ENCODE measurements around the gene JCAD. TPM values are rescaled to one million over a fixed set of nuclear protein-coding genes. Genes with fewer than 3 reads are reported as not detected.

Gene JCAD
- total and polyA plus RNA-seq, 9 of the 15 experiments (the other 6 are each of a cell fraction or from before 2014, with no cell fraction given) = not detected

DNA sequence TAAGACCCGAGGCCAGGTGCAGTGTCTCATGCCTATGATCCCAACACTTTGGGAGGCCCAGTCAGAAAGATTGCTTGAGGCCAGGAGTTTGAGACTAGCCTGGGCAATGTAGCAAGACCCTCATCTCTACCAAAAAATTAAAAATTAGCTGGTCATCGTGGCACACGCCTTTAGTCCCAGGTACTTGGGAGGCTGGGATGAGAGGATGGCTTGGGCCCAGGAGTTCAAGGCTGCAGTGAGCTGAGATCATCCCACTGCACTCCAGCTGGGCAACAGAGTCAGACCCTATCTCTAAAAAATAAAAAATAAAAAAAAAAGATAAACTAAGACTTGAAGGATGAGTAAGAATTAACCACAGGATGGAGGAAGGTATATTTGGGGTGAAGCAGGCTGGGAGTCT, 77.9 kb downstream of the JCAD start:
- FAIRE-seq (no peak), DNase-seq (ENCODE audit: extremely low read depth in 1 of 4, low spot score in 3 of 4) (no peak), ATAC-seq (no peak)
- H3K4me3 ChIP-seq = no peak overlapping the region
- ChIA-PET CTCF (ENCODE audit: low intra/inter-chr PET ratio) (no interaction called here), POLR2A (no interaction called here)
- H3K9ac ChIP-seq (ENCODE audit: insufficient read depth in 1 of 2, low read depth in 2 of 2, low read length in 2 of 2) = no peak overlapping the region
- H3K27me3 ChIP-seq (ENCODE audit: control insufficient read depth in 2 of 2, insufficient read depth in 2 of 2, low read length in 2 of 2) = no peaks in the 10 kb centered on the region
- no peak overlapping the region for H2AFZ ChIP-seq (ENCODE audit: low read depth, low read length)
- no peak overlapping the region for H3K4me2 ChIP-seq (ENCODE audit: insufficient read depth, low read length)
- intact Hi-C loops (cut with micrococcal nuclease) = no loop called here
- no peaks in the 10 kb centered on the region for H4K20me1 ChIP-seq (replicated peaks; ENCODE audit: control insufficient read depth, insufficient read depth, low read length)
- no peaks in the 10 kb centered on the region for H3K9me1 ChIP-seq (ENCODE audit: control insufficient read depth, insufficient read depth, low read length)
- H3K79me2 ChIP-seq (ENCODE audit: control insufficient read depth, insufficient read depth, low read length) = no peaks in the 10 kb centered on the region
- H3K4me1 ChIP-seq (replicated peaks in 1 of 2; ENCODE audit: control insufficient read depth in 2 of 2, insufficient read depth in 2 of 2, low read length in 2 of 2) = no peaks in the 10 kb centered on the region
- TF ChIP-seq ZNF589 (CRISPR knock-in tag; IDR thresholded peaks at IDR 0.05; ENCODE audit: low read depth) = no peak
- TF ChIP-seq ZNF76 (CRISPR knock-in tag; IDR thresholded peaks at IDR 0.05; ENCODE audit: borderline replicate concordance) = no peak
- TF ChIP-seq, protein P1, sequence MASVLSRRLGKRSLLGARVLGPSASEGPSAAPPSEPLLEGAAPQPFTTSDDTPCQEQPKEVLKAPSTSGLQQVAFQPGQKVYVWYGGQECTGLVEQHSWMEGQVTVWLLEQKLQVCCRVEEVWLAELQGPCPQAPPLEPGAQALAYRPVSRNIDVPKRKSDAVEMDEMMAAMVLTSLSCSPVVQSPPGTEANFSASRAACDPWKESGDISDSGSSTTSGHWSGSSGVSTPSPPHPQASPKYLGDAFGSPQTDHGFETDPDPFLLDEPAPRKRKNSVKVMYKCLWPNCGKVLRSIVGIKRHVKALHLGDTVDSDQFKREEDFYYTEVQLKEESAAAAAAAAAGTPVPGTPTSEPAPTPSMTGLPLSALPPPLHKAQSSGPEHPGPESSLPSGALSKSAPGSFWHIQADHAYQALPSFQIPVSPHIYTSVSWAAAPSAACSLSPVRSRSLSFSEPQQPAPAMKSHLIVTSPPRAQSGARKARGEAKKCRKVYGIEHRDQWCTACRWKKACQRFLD (CRISPR knock-in tag; IDR thresholded peaks at IDR 0.05) = no peak
- TF ChIP-seq MIER1 (IDR thresholded peaks at IDR 0.05; ENCODE audit: low read depth) = no peak
- TF ChIP-seq HMG20A (CRISPR knock-in tag; conservative IDR thresholded peaks at IDR 0.05) = no peak
- no peak for TF ChIP-seq SIN3B (IDR thresholded peaks at IDR 0.05; ENCODE audit: low read depth)
- TF ChIP-seq ZNF644 (tag; IDR thresholded peaks at IDR 0.05; ENCODE audit: low read depth) = no peak
- TF ChIP-seq PRPF4 (IDR thresholded peaks at IDR 0.05; ENCODE audit: insufficient read depth, low read depth, low read length, poor library complexity, severe bottlenecking) = no peak
- TF ChIP-seq CBX2 (IDR thresholded peaks at IDR 0.05; ENCODE audit: insufficient read depth, low read length, poor library complexity, severe bottlenecking) = no peak
- TF ChIP-seq HDAC6 (IDR thresholded peaks at IDR 0.05; ENCODE audit: low read depth, low read length) = no peak
- TF ChIP-seq NEUROD1 (IDR thresholded peaks at IDR 0.05; ENCODE audit: borderline replicate concordance, low read depth, low read length, partially characterized antibody) = no peak
- no peak for TF ChIP-seq GTF2E2 (tag; IDR thresholded peaks at IDR 0.05)
- TF ChIP-seq NRF1 (conservative IDR thresholded peaks at IDR 0.05 in 1 of 2, IDR thresholded peaks at IDR 0.05 in 1 of 2) = no peak
- no peak for TF ChIP-seq ZNF146 (CRISPR knock-in tag; IDR thresholded peaks at IDR 0.05; ENCODE audit: unreplicated experiment)
- no peak for TF ChIP-seq ZNF79 (CRISPR knock-in tag; IDR thresholded peaks at IDR 0.05; ENCODE audit: low read depth)
- no peak for TF ChIP-seq MAFK (IDR thresholded peaks at IDR 0.05; ENCODE audit: low read length)
- WGBS (ENCODE audit: insufficient coverage, low coverage, missing lambda C conversion rate) = 0% methylated on average over 3 of the region's 3 CpGs
- no peaks in the 10 kb centered on the region for H3K9me3 ChIP-seq (replicated peaks; ENCODE audit: control insufficient read depth, insufficient read depth, low read depth, low read length)
- no peak overlapping the region for H3K27ac ChIP-seq (ENCODE audit: extremely low read depth, low read depth, low read length)
- H3K36me3 ChIP-seq (ENCODE audit: control insufficient read depth, insufficient read depth, low read length) = no peaks in the 10 kb centered on the region
- BruUV-seq (replicated peaks) = no TSS peak
- in situ Hi-C loops (cut with MboI) = no loop called here

Data from K562 (cell line).